CD1c-positive myeloid dendritic cell (primary cell): ENCODE data around the gene ARID3A.

ENCODE experiments used
- DNase-seq: peaks from one replicate; pipeline ENCODE4 v3.0.0-alpha.2; 2016; ENCODE audit errors: extremely low spot score

ARID3A gene

GRCh38 chr19:1003283-1003682 is 77.4 kb downstream of the ARID3A start:
- DNase-seq: no peak

- no peak for DNase-seq
These were observed 78.5 kb downstream of the ARID3A start for GRCh38 chr19:1004204-1004802.

GRCh38 chr19:1004803-1005664 is 79.2 kb downstream of the ARID3A start:
- DNase-seq: no peak

- DNase-seq: no peak
These were observed 81.0 kb downstream of the ARID3A start for GRCh38 chr19:1006711-1007398.

- no peak for DNase-seq
These were observed 81.8 kb downstream of the ARID3A start for GRCh38 chr19:1007399-1008251.

GRCh38 chr19:1008268-1009040 is 82.6 kb downstream of the ARID3A start:
- no peak for DNase-seq

- no peak for DNase-seq
These were observed 83.5 kb downstream of the ARID3A start for GRCh38 chr19:1009041-1009980.

GRCh38 chr19:1009981-1010538 is 84.2 kb downstream of the ARID3A start:
- no peak for DNase-seq

- DNase-seq: no peak
These were observed 85.0 kb downstream of the ARID3A start for GRCh38 chr19:1010586-1011510.

- DNase-seq: no peak
These were observed 86.0 kb downstream of the ARID3A start for GRCh38 chr19:1011831-1012333.

- no peak for DNase-seq
These were observed 86.5 kb downstream of the ARID3A start for GRCh38 chr19:1012334-1012733.

- DNase-seq: no peak
These were observed 87.4 kb downstream of the ARID3A start for GRCh38 chr19:1013218-1013617.

GRCh38 chr19:1014161-1015060 is 88.6 kb downstream of the ARID3A start:
- no peak for DNase-seq

GRCh38 chr19:1015061-1015781 is 89.4 kb downstream of the ARID3A start:
- DNase-seq: no peak

GRCh38 chr19:1015782-1016646 is 90.2 kb downstream of the ARID3A start:
- DNase-seq: no peak
